ENCODE results near the gene HOXD4.

Gene HOXD4

GRCh38 chr2:176187899-176188773, 36.8 kb downstream of the HOXD4 start, which contains the start of gene HOXD1:
TSS of gene HOXD1 (plus strand) at chr2:176188668. CDS start at chr2:176188802, 134 bp downstream.
- DNase-seq (ENCODE audit: low read depth in 2 of 2): no peak

- no peak for DNase-seq (ENCODE audit: low read depth in 2 of 2)
These were observed 37.7 kb downstream of the HOXD4 start for GRCh38 chr2:176188774-176189680.

GRCh38 chr2:176189681-176190641, 38.6 kb downstream of the HOXD4 start:
- no peak for DNase-seq (ENCODE audit: low read depth in 2 of 2)

GRCh38 chr2:176192351-176192750, 41.0 kb downstream of the HOXD4 start:
- no peak for DNase-seq (ENCODE audit: low read depth in 2 of 2)

- DNase-seq (ENCODE audit: low read depth in 2 of 2): no peak
These were observed 41.7 kb downstream of the HOXD4 start for GRCh38 chr2:176193048-176193447.

- no peak for DNase-seq (ENCODE audit: low read depth in 2 of 2)
These were observed 48.6 kb downstream of the HOXD4 start for GRCh38 chr2:176199902-176200301.

GRCh38 chr2:176200971-176201370, 49.6 kb downstream of the HOXD4 start:
- no peak for DNase-seq (ENCODE audit: low read depth in 2 of 2)

- no peak for DNase-seq (ENCODE audit: low read depth in 2 of 2)
These were observed 51.1 kb downstream of the HOXD4 start for GRCh38 chr2:176202491-176202890.

Data from stimulated activated CD8-positive, alpha-beta memory T cell treated with anti-CD3 and anti-CD28 coated beads, Interleukin-2, amount 100 ng/mL, for 48 hours (primary cell).